Vagina (tissue), 2 donors: ENCODE measurements around the gene PCARE. TPM values are rescaled to one million over a fixed set of nuclear protein-coding genes. Genes with fewer than 3 reads are reported as not detected.

Experiments
- DNase-seq, 2 donors: peaks; one replicate each; pipeline ENCODE4 v3.0.0-alpha.2; 2017; ENCODE audit errors: extremely low spot score in 2 of 2
- H3K27ac ChIP-seq: fragments of 200-600 bp; sonication (generic); one replicate; pipeline ENCODE4 v1.5.1; 2019
- H3K27me3 ChIP-seq: fragments of 200-600 bp; sonication (generic); one replicate; pipeline ENCODE4 v1.5.1; 2019
- H3K36me3 ChIP-seq, 2 donors: fragments of 200-600 bp; sonication (generic); one replicate each; pipeline ENCODE4 v1.5.1; 2017 to 2019
- H3K4me1 ChIP-seq: fragments of 200-600 bp; sonication (generic); one replicate; pipeline ENCODE4 v1.5.1; 2019
- H3K4me3 ChIP-seq, 2 donors: fragments of 200-600 bp; sonication (generic); 1 replicate in 1 of 2; 2 replicates in 1 of 2; pipeline ENCODE4 v1.5.1; 2016 to 2019
- H3K9me3 ChIP-seq: fragments of 200-600 bp; sonication (generic); one replicate; pipeline ENCODE4 v1.5.1; 2019
- CTCF ChIP-seq, 3 experiments: fragments of 450-650 bp in 2 of 3; fragments of 200-600 bp in 1 of 3; sonication (generic) in 1 of 3; IDR thresholded peaks; one replicate each; pipeline ENCODE4 v1.5.1; 2017 to 2019; ENCODE audit warnings: antibody characterized with exemption in 3 of 3, mild to moderate bottlenecking in 2 of 3, moderate library complexity in 2 of 3
- POLR2A ChIP-seq, 2 donors: fragments of 450-650 bp; IDR thresholded peaks; one replicate each; pipeline ENCODE4 v1.6.1; 2017; ENCODE audit warnings: antibody characterized with exemption in 2 of 2, mild to moderate bottlenecking in 2 of 2, moderate library complexity in 2 of 2
- POLR2AphosphoS5 ChIP-seq, 2 donors: sonication (generic); formaldehyde crosslinking; IDR thresholded peaks; one replicate each; pipeline ENCODE4 v1.9.0; 2017; ENCODE audit warnings: antibody characterized with exemption in 2 of 2, mild to moderate bottlenecking in 2 of 2, low read depth in 1 of 2; ENCODE audit not compliant: insufficient read depth in 1 of 2
- intact Hi-C: fragments of 100-400 bp; cut with DNase I; formaldehyde crosslinking; loops from one replicate; pipeline ENCODE4 v1.15.1; 2023
- total RNA-seq: library from RNA; depleted of rRNA; stranded (reverse); fragments of >200 nt; gene quantifications from one replicate; pipeline ENCODE4 v1.2.3, GENCODE V29; 2016

PCARE gene
- total RNA-seq, 1 donor from 2014 or later, result not detected

- TF ChIP-seq POLR2A (IDR thresholded peaks at IDR 0.05) (no peak), POLR2AphosphoS5 (IDR thresholded peaks at IDR 0.05; ENCODE audit: insufficient read depth in 1 of 2, low read depth in 1 of 2) (no peak), CTCF (IDR thresholded peaks at IDR 0.05) (no peak)
- H3K4me3 ChIP-seq, result no peak overlapping the region
- DNase-seq, result peak in 1 of 2 donors; percentile 79
- no peaks in the 10 kb centered on the region for H3K27me3 ChIP-seq
- H3K4me1 ChIP-seq, result no peaks in the 10 kb centered on the region
- no peaks in the 10 kb centered on the region for H3K9me3 ChIP-seq
- no peaks in the 10 kb centered on the region for H3K36me3 ChIP-seq
- H3K27ac ChIP-seq, result no peak overlapping the region
- intact Hi-C loops, result loop anchor here (5.0 kb wide), 1 partner anchor 79 kb away; no protein-coding TSS in a partner anchor
Observed at GRCh38 chr2:29080886-29081743, 6.8 kb upstream of the PCARE start.

GRCh38 chr2:29079887-29080286 lies 5.6 kb upstream of the PCARE start:
- peak in 1 of 2 donors; percentile 64 for DNase-seq
- Histone ChIP-seq H3K4me1 (no peaks in the 10 kb centered on the region), H3K27me3 (no peaks in the 10 kb centered on the region), H3K9me3 (no peaks in the 10 kb centered on the region), H3K27ac (no peak overlapping the region), H3K4me3 (no peak overlapping the region), H3K36me3 (no peaks in the 10 kb centered on the region)
- intact Hi-C loops, result loop anchor here (5.0 kb wide), 1 partner anchor 78 kb away; no protein-coding TSS in a partner anchor
- TF ChIP-seq POLR2A (IDR thresholded peaks at IDR 0.05), result no peak
- no peak for TF ChIP-seq CTCF (IDR thresholded peaks at IDR 0.05)
- no peak for TF ChIP-seq POLR2AphosphoS5 (IDR thresholded peaks at IDR 0.05; ENCODE audit: insufficient read depth in 1 of 2, low read depth in 1 of 2)

- Histone ChIP-seq H3K4me1 (no peaks in the 10 kb centered on the region), H3K27ac (no peak overlapping the region), H3K27me3 (no peaks in the 10 kb centered on the region), H3K9me3 (no peaks in the 10 kb centered on the region), H3K4me3 (no peak overlapping the region), H3K36me3 (no peaks in the 10 kb centered on the region)
- DNase-seq, result peak in 1 of 2 donors; percentile 47
- intact Hi-C loops, result no loop called here
- TF ChIP-seq CTCF (IDR thresholded peaks at IDR 0.05) (no peak), POLR2AphosphoS5 (IDR thresholded peaks at IDR 0.05; ENCODE audit: insufficient read depth in 1 of 2, low read depth in 1 of 2) (no peak), POLR2A (IDR thresholded peaks at IDR 0.05) (no peak)
Observed at GRCh38 chr2:29075894-29076705, 1.8 kb upstream of the PCARE start.

GRCh38 chr2:29073933-29074332 lies 390 bp downstream of the PCARE start:
- no peaks in the 10 kb centered on the region for H3K4me1 ChIP-seq
- no peak for TF ChIP-seq POLR2AphosphoS5 (IDR thresholded peaks at IDR 0.05; ENCODE audit: insufficient read depth in 1 of 2, low read depth in 1 of 2)
- TF ChIP-seq CTCF (IDR thresholded peaks at IDR 0.05), result no peak
- TF ChIP-seq POLR2A (IDR thresholded peaks at IDR 0.05), result no peak
- H3K9me3 ChIP-seq, result no peaks in the 10 kb centered on the region
- no peaks in the 10 kb centered on the region for H3K27me3 ChIP-seq
- H3K4me3 ChIP-seq, result no peak overlapping the region
- DNase-seq, result peak; percentile 47 to 74
- intact Hi-C loops, result no loop called here
- no peaks in the 10 kb centered on the region for H3K36me3 ChIP-seq
- H3K27ac ChIP-seq, result no peak overlapping the region
